GM13977 (cell line): ENCODE results near the gene PHF19.

Experiments used
- DNase-seq: peaks from one replicate; pipeline ENCODE4 v3.0.0; 2012; ENCODE audit warnings: low spot score
- in situ Hi-C: fragments of 300-500 bp; cut with MboI; formaldehyde crosslinking; loops from one replicate; pipeline ENCODE4 v1.12.0; 2022; ENCODE audit warnings: low sequenced_read_pairs, low pct_unique_long_range_greater_than_20kb, mixed read lengths, inconsistent platforms; ENCODE audit not compliant: unreplicated experiment
- TF ChIP-seq, protein P1 (sequence below): IDR thresholded peaks from 2 replicates; pipeline ENCODE4 v1.5.1; 2012; ENCODE audit warnings: mild to moderate bottlenecking, control low read depth; ENCODE audit not compliant: insufficient read depth; ENCODE audit errors: extremely low read depth, missing control alignments

Gene PHF19

DNA sequence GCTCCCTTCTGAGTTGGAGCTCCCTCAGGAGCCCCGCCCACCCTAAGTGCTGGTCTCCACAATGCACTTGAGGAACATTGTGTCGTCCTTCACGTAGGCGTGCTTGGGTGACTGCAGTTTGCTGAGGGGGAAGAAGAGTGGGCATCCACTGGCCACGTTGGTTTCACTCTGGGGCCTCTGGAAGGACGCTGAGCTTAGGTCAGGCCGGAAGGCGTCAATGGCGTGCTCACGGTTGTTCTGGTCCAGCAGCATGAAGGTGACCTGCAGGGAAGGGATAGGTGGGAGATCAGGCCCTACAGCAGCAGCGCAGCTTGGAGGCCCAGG, 28.0 kb upstream of the PHF19 start:
- TF ChIP-seq, protein P1, sequence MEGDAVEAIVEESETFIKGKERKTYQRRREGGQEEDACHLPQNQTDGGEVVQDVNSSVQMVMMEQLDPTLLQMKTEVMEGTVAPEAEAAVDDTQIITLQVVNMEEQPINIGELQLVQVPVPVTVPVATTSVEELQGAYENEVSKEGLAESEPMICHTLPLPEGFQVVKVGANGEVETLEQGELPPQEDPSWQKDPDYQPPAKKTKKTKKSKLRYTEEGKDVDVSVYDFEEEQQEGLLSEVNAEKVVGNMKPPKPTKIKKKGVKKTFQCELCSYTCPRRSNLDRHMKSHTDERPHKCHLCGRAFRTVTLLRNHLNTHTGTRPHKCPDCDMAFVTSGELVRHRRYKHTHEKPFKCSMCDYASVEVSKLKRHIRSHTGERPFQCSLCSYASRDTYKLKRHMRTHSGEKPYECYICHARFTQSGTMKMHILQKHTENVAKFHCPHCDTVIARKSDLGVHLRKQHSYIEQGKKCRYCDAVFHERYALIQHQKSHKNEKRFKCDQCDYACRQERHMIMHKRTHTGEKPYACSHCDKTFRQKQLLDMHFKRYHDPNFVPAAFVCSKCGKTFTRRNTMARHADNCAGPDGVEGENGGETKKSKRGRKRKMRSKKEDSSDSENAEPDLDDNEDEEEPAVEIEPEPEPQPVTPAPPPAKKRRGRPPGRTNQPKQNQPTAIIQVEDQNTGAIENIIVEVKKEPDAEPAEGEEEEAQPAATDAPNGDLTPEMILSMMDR, result no peak
- DNase-seq, result no peak
- in situ Hi-C loops, result no loop called here

DNA sequence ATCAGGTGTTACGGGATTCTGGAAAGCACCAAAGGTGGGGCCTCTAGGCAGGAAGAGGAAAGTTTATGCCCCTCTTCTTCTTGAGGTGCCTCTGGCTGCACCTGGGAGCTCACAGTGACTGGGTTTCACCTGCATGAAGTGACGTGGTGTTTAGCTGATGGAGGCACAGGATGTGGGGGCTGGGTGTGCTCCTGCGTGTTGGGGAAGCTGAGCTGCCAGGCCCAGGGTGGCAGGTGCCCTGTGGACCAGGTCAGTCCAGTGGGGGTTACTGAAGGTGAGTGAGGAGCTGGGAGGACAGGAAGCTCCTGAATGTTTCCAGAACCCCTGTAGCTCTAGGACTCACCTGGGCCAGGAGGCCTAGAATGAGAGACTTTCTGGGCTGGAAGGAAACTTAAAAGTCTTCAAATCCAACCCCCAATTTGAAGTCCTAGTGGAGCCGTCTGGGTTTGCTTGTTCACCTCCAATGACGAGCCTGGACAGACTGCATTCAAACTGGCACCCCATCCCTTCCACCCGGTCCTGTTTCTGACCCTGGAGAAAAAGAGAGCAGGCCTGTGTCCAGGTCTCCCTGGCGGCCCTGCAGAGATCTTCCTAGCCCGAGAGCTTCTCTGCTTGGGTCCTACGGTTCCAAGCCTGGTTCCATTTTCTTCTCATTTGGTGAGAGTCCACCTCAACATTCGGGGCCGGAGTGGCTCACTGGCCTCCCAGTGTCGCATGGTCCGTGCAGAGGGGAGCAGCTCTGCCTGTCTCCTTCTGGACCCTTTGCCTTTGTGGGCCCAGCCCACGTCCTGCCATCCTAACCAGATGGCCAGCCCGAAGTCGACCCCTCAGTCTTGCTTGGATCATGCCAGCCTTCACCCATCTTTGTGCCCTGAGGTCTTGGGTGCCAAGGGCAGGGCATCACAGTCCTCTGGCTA, 27.3 kb upstream of the PHF19 start:
- in situ Hi-C loops, result no loop called here
- no peak for DNase-seq
- TF ChIP-seq, protein P1, result no peak

DNA sequence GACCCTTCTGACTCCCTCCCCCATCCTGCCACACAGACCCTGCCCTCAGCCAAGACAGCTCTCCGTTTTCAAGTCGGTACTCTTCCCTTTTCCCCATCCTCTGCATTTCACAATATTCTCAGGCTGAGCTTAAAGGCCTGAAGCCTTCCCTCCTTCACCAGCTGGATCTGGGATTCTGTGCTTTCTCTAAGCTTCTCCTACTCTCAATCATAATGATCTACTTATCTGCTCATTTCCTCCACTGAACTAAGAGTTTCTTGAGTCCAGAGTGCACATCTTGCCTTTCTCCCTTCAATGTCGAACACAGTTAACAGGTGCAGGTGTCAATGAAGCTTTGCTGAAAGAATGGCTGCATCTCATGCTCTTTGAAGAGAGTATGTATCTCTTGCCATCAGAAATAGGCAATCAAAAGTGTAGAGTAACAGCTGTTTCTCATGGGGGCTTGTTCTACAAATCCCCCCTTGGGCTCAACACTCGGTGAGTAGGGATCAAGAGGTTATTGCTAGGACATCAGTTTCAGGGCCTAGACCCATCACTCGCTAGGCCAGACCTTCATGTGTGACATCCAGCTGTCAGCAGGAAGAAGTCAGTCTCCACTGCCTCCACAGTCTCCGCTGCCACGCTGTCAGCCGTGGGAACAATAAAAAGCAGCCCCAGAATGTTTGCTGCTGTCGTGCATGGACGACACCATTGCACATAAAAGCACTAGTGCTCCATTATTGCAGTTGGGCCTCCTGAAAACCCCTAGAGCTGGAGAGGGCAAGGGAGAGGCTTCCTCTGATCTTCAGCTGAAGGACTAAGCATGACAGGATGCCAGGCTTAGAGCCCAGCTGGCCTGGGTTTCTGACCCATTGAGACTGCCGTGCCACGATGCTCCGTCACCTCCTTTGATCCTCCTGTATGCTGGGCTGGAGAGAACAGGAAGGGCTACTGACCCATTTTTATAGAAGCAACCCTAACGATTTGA, 25.9 kb upstream of the PHF19 start:
- DNase-seq, result no peak
- in situ Hi-C loops, result no loop called here
- TF ChIP-seq, protein P1, result no peak

DNA sequence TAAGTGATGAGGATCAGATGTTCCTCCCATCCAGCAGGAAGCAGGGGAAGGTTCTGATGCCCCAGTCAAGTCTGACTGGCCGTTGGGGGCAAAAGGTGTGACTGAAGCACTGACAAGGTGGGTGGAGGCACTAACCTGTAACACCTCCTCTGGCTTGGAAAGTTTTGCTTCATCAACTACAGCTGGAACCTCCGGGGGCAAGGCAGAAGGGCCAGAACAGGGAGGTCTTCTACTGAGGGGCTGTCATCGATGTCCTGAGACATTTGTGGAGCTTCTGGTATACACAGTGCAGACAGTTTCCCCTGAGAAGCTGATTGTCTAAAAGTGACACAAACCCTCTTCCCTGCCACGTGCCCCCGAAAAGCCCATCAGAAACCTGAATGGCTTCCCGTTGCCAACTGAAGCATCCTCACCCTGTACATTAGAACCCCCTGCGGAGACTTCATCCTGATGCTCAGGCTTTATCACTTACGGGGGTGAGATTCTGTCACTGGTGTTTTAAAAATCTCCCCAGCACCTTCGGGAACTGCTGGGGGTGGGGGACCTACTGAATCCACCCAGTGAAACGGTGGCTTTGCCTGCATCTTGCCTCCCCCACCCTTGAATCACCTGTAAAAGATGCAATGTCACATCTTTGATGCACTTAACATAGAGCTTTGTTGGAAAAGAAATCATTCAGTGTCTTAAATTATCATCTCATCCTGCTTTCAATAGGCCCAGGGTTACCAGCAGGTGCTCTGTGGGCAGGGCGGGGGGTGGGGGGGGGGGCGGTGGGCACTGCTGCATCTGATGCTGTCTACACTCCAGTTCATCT, 25.0 kb upstream of the PHF19 start:
- in situ Hi-C loops, result no loop called here
- TF ChIP-seq, protein P1, result no peak
- no peak for DNase-seq

DNA sequence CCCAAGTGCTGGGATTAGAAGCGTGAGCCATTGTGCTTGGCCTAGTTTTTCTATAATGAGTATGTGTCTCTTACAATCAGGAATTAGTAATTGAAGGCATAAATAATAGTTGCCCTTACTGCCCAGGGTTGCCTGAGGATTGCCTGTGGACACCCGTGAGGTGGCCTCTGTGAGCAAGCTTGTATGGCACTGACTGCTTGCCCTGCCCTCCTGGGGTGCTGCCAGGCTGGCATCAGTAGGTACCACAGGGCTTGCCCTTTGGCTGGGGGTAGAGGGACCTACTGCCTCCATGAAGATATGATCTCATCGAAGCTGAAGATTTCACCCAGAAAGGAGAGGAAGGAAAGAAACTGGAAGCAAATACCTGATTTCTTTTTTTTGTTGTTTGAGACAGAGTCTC, 23.8 kb upstream of the PHF19 start:
- no peak for DNase-seq
- TF ChIP-seq, protein P1, result no peak
- in situ Hi-C loops, result no loop called here
